GM10248 (cell line): ENCODE measurements around the gene LRRC8B.
A peak's percentile ranks its signal among the peaks of the same experiment; 100 is the strongest.

ENCODE experiments used
- CTCF ChIA-PET: fragments of 300-600 bp; sonication (Branson Sonifier 250); formaldehyde crosslinking; extraction: SDS; loops from one replicate; lab custom pipeline; 2021; ENCODE audit warnings: antibody characterized with exemption; lab: Yijun Ruan, JAX
- POLR2A ChIA-PET: fragments of 350-650 bp; sonication (Branson Sonifier 250); formaldehyde crosslinking; extraction: SDS; loops from one replicate; lab custom pipeline; 2020; ENCODE audit warnings: antibody characterized with exemption; lab: Yijun Ruan, JAX
- DNase-seq: peaks from one replicate; pipeline ENCODE4 v3.0.0; 2012; ENCODE audit errors: extremely low spot score
- TF ChIP-seq, protein P1 (sequence below): IDR thresholded peaks from 2 replicates; pipeline ENCODE4 v1.5.1; 2012; ENCODE audit warnings: mild to moderate bottlenecking, low read depth; ENCODE audit errors: extremely low read depth, missing control alignments, control extremely low read depth

The LRRC8B gene

DNA sequence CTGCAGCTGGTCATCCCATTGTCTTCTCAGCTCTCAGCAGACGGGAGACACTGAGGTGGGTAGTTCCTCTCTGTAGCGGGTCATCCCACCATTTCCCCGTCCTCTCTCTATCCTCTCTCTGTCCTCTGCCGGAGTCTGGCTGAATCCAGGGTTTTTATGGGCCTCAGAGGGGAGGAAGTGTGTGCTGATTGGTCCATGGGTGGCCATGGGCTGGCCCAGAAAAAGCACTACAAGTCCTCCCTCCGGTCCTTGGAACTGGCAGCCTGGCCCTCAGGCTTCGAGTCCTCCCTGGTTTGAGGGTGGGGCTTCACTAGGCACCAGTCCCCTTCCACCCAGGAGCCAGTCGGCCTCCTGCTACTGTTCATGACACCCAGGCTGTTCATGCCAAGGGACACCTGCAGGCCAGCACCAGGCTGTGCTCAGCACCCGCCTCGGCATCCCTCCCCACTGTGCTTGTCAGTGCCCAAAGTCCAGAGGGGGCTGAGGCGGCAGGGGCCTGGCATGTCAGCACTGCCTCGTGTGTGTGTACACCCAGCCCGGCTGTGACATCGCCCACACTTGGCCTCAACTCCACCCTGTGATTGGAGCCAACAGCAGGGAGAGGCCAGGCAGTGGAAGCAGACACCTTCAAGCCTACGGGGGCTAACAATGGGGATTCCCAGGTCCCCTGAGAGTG lies 85.3 kb downstream of the LRRC8B start:
- ChIA-PET CTCF (interaction anchor here (1.2 to 8.1 kb wide), 4 partner anchors 13 to 153 kb away, joined by 3 to 52 read pairs (median 22); no protein-coding TSS in a partner anchor), POLR2A (no interaction called here)
- no peak for DNase-seq
- TF ChIP-seq, protein P1, sequence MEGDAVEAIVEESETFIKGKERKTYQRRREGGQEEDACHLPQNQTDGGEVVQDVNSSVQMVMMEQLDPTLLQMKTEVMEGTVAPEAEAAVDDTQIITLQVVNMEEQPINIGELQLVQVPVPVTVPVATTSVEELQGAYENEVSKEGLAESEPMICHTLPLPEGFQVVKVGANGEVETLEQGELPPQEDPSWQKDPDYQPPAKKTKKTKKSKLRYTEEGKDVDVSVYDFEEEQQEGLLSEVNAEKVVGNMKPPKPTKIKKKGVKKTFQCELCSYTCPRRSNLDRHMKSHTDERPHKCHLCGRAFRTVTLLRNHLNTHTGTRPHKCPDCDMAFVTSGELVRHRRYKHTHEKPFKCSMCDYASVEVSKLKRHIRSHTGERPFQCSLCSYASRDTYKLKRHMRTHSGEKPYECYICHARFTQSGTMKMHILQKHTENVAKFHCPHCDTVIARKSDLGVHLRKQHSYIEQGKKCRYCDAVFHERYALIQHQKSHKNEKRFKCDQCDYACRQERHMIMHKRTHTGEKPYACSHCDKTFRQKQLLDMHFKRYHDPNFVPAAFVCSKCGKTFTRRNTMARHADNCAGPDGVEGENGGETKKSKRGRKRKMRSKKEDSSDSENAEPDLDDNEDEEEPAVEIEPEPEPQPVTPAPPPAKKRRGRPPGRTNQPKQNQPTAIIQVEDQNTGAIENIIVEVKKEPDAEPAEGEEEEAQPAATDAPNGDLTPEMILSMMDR: no peak

DNA sequence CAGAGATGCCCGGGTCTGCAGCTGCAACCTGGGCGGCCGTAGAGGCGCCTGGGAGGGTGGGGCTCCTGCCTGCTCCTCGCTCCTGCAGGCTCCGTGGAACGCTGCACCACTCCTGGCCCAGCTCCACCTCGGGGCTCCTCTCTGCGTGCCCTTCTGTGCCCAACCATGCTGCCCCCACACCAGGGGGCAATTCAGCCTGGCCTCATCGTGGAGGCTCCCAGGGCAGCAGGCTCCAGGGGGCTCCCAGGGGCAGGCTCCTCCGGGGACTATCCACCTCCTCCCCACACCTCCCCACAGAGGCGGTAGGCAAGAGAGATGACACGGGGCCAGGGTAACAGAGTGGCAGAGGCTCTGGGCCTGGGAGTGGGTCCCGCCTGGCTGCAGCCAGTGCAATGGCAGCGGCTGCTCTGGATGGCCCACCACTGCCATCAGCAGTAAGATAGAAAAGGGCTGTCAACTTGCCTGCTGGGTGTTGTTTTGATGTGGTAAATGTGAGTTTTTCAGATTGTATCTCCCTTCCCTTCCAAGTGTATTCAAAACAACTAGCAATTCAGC lies 85.9 kb downstream of the LRRC8B start:
- no peak for DNase-seq
- ChIA-PET POLR2A (no interaction called here), CTCF (interaction anchor here (0.8 to 8.1 kb wide), 6 partner anchors 8 to 152 kb away, joined by 3 to 52 read pairs (median 10); no protein-coding TSS in a partner anchor)
- TF ChIP-seq, protein P1: no peak

DNA sequence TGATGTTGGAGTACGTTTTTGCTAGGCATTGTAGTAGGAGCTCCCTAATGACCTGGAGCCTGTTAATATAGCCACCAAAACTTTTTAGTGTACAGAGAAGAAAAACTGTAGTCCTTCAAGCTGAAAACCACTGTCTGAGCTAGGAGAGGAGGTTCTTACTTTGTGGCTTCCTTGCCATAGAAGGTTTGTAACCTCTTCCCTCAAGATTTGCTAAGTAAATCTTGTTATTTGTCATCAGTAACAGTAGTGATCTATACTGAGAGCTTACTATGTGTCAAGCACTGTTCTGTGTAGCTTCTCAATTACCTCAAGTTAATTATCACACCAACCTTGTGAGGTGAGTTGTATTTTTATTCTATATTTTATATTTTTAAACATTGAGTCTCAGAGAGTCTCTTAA lies 87.1 kb downstream of the LRRC8B start:
- TF ChIP-seq, protein P1: no peak
- DNase-seq: peak; percentile 72
- ChIA-PET CTCF (interaction anchor here (0.6 to 8.1 kb wide), 11 partner anchors 9 to 193 kb away, joined by 3 to 52 read pairs (median 4); no protein-coding TSS in a partner anchor), POLR2A (no interaction called here)

DNA sequence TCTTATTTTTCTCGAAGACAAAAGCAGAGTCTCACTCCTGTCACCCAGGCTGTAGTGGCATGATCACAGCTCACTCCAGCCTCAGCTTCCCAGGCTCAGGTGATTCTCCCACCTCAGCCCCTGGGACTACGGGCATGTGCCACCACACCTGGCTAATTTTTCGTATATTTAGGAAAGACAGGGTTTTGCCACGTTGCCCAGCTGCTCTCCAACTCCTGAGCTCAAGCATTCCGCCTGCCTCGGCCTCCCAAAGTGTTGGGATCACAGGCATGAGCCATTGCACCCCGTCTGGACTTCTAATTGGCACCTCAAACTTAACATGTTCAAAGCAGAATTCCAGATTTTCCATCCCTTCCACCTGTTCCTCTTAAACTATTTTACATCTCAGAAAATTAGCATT lies 89.3 kb downstream of the LRRC8B start:
- TF ChIP-seq, protein P1: no peak
- CTCF ChIA-PET: interaction anchor here (0.9 to 5.3 kb wide), 5 partner anchors 8 to 161 kb away, joined by 3 to 47 read pairs (median 5); no protein-coding TSS in a partner anchor
- no peak for DNase-seq
- POLR2A ChIA-PET: no interaction called here

DNA sequence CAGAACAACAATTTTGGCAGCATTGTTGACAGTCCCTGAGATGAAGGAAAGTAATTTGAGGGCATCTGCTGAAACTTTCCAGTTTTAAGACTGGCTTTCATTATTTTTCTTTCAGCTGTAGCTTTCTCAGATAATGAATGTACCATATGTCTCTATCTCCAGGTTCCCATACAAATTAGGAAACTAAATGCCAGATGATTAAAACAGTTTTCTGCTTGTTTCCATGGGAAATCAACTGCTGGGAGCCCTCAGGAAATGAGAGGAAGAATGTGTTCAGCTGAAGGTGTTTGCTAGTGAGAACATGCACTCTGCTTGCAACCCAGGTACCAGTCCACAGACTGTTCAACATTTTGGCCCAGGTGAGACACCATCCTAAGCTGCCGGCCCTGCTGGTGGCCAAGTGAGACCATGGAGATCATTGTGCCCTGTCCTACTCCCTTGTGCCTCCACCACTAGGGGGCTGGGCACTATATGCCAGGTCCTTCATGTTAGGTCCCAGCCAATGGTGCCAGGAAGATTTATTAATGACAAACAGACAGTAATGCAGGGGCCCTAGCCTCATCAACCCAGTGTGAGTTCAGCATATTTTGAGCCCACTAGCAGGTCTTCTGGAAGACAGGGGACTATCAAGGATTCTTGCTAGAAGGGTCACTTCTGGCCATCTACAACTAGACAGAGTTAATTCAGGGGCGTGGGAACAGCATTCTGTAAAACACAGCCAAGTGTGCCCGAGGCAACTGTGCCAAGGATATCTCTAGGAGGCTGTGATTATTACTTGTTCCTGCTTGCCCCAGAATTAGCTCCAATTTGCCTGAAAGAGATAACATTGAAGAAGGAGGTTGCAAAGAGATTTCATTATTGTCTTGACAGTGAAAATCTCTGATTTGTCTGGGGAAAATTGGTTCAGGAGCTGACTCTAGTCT lies 91.3 kb downstream of the LRRC8B start:
- POLR2A ChIA-PET: no interaction called here
- TF ChIP-seq, protein P1: peak; percentile 15
- no peak for DNase-seq
- CTCF ChIA-PET: interaction anchor here (1.1 to 5.3 kb wide), 6 partner anchors 9 to 373 kb away, joined by 3 to 47 read pairs (median 12); no protein-coding TSS in a partner anchor
